Thyroid gland (tissue), 4 donors: ENCODE results near the gene TENT4A. TPM values are rescaled to one million over a fixed set of nuclear protein-coding genes. Genes with fewer than 3 reads are reported as not detected.

Experiments
- DNase-seq, 2 donors: peaks; one replicate each; pipeline ENCODE4 v3.0.0-alpha.2; 2019
- H3K27ac ChIP-seq, 3 donors: fragments of 200-600 bp; sonication (generic); 1 replicate in 2 of 3; 2 replicates in 1 of 3; pipeline ENCODE4 v1.5.1; 2016 to 2019; ENCODE audit warnings: mild to moderate bottlenecking in 1 of 3, moderate library complexity in 1 of 3
- H3K27me3 ChIP-seq: fragments of 200-600 bp; sonication (generic); one replicate; pipeline ENCODE4 v1.5.1; 2019
- H3K36me3 ChIP-seq, 2 donors: fragments of 200-600 bp; sonication (generic); one replicate each; pipeline ENCODE4 v1.5.1; 2016 to 2019
- H3K4me1 ChIP-seq, 2 donors: fragments of 200-600 bp; sonication (generic); one replicate each; pipeline ENCODE4 v1.5.1; 2017 to 2019
- H3K4me3 ChIP-seq, 3 donors: fragments of 200-600 bp; sonication (generic); replicated peaks in 1 of 3; 1 replicate in 2 of 3; 2 replicates in 1 of 3; pipeline ENCODE4 v1.5.1; 2016; ENCODE audit warnings: mild to moderate bottlenecking in 1 of 3
- H3K9me3 ChIP-seq: fragments of 200-600 bp; sonication (generic); one replicate; pipeline ENCODE4 v1.5.1; 2017
- POLR2A ChIP-seq, 2 donors: fragments of 450-650 bp; IDR thresholded peaks; one replicate each; pipeline ENCODE4 v1.6.1; 2017; ENCODE audit warnings: antibody characterized with exemption in 2 of 2, mild to moderate bottlenecking in 2 of 2, moderate library complexity in 1 of 2
- WGBS, 2 donors: methylation state at CpG; one replicate each; pipeline ENCODE4 v1.1.5; 2017; 5-methylcytosine and 5-hydroxymethylcytosine counted together
- intact Hi-C: fragments of 100-400 bp; cut with DNase I; formaldehyde crosslinking; loops from one replicate; pipeline ENCODE4 v1.15.1; 2023
- total RNA-seq, 4 donors: library from RNA; depleted of rRNA; stranded (reverse); fragments of >200 nt; gene quantifications; one replicate each; pipeline ENCODE4 v1.2.3, GENCODE V29; 2016
- TF ChIP-seq, protein P1 (sequence below), 6 experiments: fragments of 200-600 bp in 3 of 6; fragments of 450-650 bp in 3 of 6; sonication (generic) in 3 of 6; IDR thresholded peaks; one replicate each; pipeline ENCODE4 v1.5.1; 2016 to 2019; ENCODE audit warnings: antibody characterized with exemption in 6 of 6, mild to moderate bottlenecking in 2 of 6, inconsistent platforms in 1 of 6, moderate library complexity in 1 of 6

Gene TENT4A
- total RNA-seq, 4 donors from 2014 or later: 19.8 to 41.2 (median 29.4) TPM

GRCh38 chr5:6678385-6678784, 34.8 kb upstream of the TENT4A start:
- H3K9me3 ChIP-seq: no peaks in the 10 kb centered on the region
- intact Hi-C loops: no loop called here
- no peak for DNase-seq
- H3K36me3 ChIP-seq: no peaks in the 10 kb centered on the region
- H3K4me3 ChIP-seq: no peak overlapping the region
- no peaks in the 10 kb centered on the region for H3K4me1 ChIP-seq
- WGBS, 2 donors: 82 to 88% methylated on average over 1 of the region's 1 CpG
- H3K27ac ChIP-seq: no peak overlapping the region
- H3K27me3 ChIP-seq: no peaks in the 10 kb centered on the region
- TF ChIP-seq, protein P1, sequence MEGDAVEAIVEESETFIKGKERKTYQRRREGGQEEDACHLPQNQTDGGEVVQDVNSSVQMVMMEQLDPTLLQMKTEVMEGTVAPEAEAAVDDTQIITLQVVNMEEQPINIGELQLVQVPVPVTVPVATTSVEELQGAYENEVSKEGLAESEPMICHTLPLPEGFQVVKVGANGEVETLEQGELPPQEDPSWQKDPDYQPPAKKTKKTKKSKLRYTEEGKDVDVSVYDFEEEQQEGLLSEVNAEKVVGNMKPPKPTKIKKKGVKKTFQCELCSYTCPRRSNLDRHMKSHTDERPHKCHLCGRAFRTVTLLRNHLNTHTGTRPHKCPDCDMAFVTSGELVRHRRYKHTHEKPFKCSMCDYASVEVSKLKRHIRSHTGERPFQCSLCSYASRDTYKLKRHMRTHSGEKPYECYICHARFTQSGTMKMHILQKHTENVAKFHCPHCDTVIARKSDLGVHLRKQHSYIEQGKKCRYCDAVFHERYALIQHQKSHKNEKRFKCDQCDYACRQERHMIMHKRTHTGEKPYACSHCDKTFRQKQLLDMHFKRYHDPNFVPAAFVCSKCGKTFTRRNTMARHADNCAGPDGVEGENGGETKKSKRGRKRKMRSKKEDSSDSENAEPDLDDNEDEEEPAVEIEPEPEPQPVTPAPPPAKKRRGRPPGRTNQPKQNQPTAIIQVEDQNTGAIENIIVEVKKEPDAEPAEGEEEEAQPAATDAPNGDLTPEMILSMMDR (IDR thresholded peaks at IDR 0.05): no peak
- TF ChIP-seq POLR2A (IDR thresholded peaks at IDR 0.05): no peak

DNA sequence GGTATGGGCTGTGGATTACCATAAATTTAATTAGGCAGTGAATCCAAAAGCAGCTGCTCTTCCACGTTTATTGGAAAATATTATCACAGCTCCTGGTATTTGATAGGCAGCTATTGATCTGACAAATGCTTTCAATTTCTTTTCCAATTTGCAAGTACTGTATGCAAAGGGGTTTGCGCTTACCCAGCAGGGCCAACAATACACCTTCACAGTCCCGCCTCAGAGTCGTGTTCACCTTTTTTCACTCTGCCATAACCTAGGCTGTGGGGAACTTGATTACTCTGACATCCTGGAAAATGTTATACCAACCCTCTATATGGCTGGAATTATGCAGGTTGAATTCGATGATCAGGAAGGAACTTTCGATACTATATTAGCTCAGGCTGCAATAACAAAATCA, 32.3 kb upstream of the TENT4A start:
- Histone ChIP-seq H3K4me3 (no peak overlapping the region), H3K4me1 (no peaks in the 10 kb centered on the region), H3K27ac (no peak overlapping the region), H3K9me3 (no peaks in the 10 kb centered on the region), H3K27me3 (no peaks in the 10 kb centered on the region), H3K36me3 (no peaks in the 10 kb centered on the region)
- TF ChIP-seq, protein P1 (IDR thresholded peaks at IDR 0.05): no peak
- no peak for TF ChIP-seq POLR2A (IDR thresholded peaks at IDR 0.05)
- 65 to 68% methylated on average over 6 of the region's 6 CpGs for whole genome bisulfite sequencing, 2 donors
- intact Hi-C loops: no loop called here
- no peak for DNase-seq

GRCh38 chr5:6681682-6682081, 31.6 kb upstream of the TENT4A start:
- WGBS, 2 donors: 38 to 43% methylated on average over 2 of the region's 2 CpGs
- H3K36me3 ChIP-seq: no peaks in the 10 kb centered on the region
- no peak for DNase-seq
- H3K9me3 ChIP-seq: no peaks in the 10 kb centered on the region
- H3K27me3 ChIP-seq: no peaks in the 10 kb centered on the region
- intact Hi-C loops: no loop called here
- no peak overlapping the region for H3K4me3 ChIP-seq
- H3K4me1 ChIP-seq: no peaks in the 10 kb centered on the region
- no peak overlapping the region for H3K27ac ChIP-seq
- TF ChIP-seq, protein P1 (IDR thresholded peaks at IDR 0.05): no peak
- TF ChIP-seq POLR2A (IDR thresholded peaks at IDR 0.05): no peak

DNA sequence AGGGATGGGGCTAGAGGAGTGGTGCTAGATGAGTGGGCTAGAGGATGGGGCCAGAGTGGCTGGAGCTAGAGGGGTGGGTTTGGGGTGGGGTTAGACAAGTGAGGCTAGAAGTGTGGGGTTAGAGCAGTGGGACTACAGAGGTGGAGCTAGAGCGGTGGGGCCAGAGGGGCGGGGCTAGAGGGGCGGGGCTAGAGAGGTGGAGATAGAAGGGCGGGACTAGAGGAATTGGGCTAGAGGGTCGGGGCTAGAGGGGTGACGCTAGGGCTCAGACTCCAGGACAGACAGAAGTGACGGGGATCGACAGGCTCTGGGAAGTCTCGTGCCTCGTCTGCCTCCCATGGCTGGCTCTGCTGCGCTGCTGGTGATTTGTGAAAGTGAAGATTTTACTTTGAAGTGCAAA, 31.0 kb upstream of the TENT4A start:
- no peak for DNase-seq
- Histone ChIP-seq H3K27ac (no peak overlapping the region), H3K4me3 (no peak overlapping the region), H3K27me3 (no peaks in the 10 kb centered on the region), H3K4me1 (peaks cover 0 to 4% of the 10 kb centered on the region in 2 donors), H3K9me3 (no peaks in the 10 kb centered on the region), H3K36me3 (no peaks in the 10 kb centered on the region)
- WGBS, 2 donors: 40 to 59% methylated on average over 11 of the region's 11 CpGs
- no peak for TF ChIP-seq POLR2A (IDR thresholded peaks at IDR 0.05)
- TF ChIP-seq, protein P1 (IDR thresholded peaks at IDR 0.05): no peak
- intact Hi-C loops: no loop called here

GRCh38 chr5:6683241-6683640, 30.0 kb upstream of the TENT4A start:
- H3K4me3 ChIP-seq: no peak overlapping the region
- no peak for DNase-seq
- no peaks in the 10 kb centered on the region for H3K36me3 ChIP-seq
- H3K9me3 ChIP-seq: no peaks in the 10 kb centered on the region
- no peak overlapping the region for H3K27ac ChIP-seq
- WGBS, 2 donors: 86 to 91% methylated on average over 8 of the region's 8 CpGs
- TF ChIP-seq, protein P1 (IDR thresholded peaks at IDR 0.05): no peak
- no peak for TF ChIP-seq POLR2A (IDR thresholded peaks at IDR 0.05)
- no peaks in the 10 kb centered on the region for H3K27me3 ChIP-seq
- intact Hi-C loops: no loop called here
- H3K4me1 ChIP-seq: peaks cover 0 to 4% of the 10 kb centered on the region in 2 donors
